ENCODE measurements around the gene URI1.
A peak's percentile ranks its signal among the peaks of the same experiment; 100 is the strongest.
"Not testable (repeated sequence)": the region's sequence is repeated elsewhere in the genome, so short reads cannot be mapped to it uniquely, and the experiment has no call there.

URI1 gene

GRCh38 chr19:29953352-29954247 is 11.6 kb downstream of the URI1 start:
- no peaks in the 10 kb centered on the region for H3K4me1 ChIP-seq (ENCODE audit: control insufficient read depth, insufficient read depth, low read length, unreplicated experiment)
- no peaks in the 10 kb centered on the region for H3K27me3 ChIP-seq (ENCODE audit: insufficient read depth, low read length)
- no peak overlapping the region for H3K27ac ChIP-seq (ENCODE audit: low read depth, low read length)
- no peaks in the 10 kb centered on the region for H3K36me3 ChIP-seq (ENCODE audit: insufficient read depth, low read length)
- no peak overlapping the region for H2AFZ ChIP-seq (ENCODE audit: low read length, unreplicated experiment)
- H3K4me3 ChIP-seq (ENCODE audit: low read depth, low read length): no peak overlapping the region
- peaks cover 37% of the 10 kb centered on the region for H3K79me2 ChIP-seq (ENCODE audit: control insufficient read depth, insufficient read depth, low read length, unreplicated experiment)

GRCh38 chr19:29956855-29957254 is 14.8 kb downstream of the URI1 start:
- no peak overlapping the region for H3K27ac ChIP-seq (ENCODE audit: low read depth, low read length)
- no peaks in the 10 kb centered on the region for H3K36me3 ChIP-seq (ENCODE audit: insufficient read depth, low read length)
- H2AFZ ChIP-seq (ENCODE audit: low read length, unreplicated experiment): no peak overlapping the region
- no peak overlapping the region for H3K4me3 ChIP-seq (ENCODE audit: low read depth, low read length)
- no peaks in the 10 kb centered on the region for H3K27me3 ChIP-seq (ENCODE audit: insufficient read depth, low read length)
- H3K79me2 ChIP-seq (ENCODE audit: control insufficient read depth, insufficient read depth, low read length, unreplicated experiment): peaks cover 41% of the 10 kb centered on the region
- no peaks in the 10 kb centered on the region for H3K4me1 ChIP-seq (ENCODE audit: control insufficient read depth, insufficient read depth, low read length, unreplicated experiment)

GRCh38 chr19:29961311-29961710 is 19.3 kb downstream of the URI1 start:
- Histone ChIP-seq H3K79me2 (ENCODE audit: control insufficient read depth, insufficient read depth, low read length, unreplicated experiment) (peaks cover 69% of the 10 kb centered on the region), H3K4me1 (ENCODE audit: control insufficient read depth, insufficient read depth, low read length, unreplicated experiment) (peaks cover 18% of the 10 kb centered on the region), H3K27ac (ENCODE audit: low read depth, low read length) (no peak overlapping the region)

GRCh38 chr19:29962793-29963192 is 20.8 kb downstream of the URI1 start:
- H3K27ac ChIP-seq (ENCODE audit: low read depth, low read length): no peak overlapping the region
- no peaks in the 10 kb centered on the region for H3K27me3 ChIP-seq (ENCODE audit: insufficient read depth, low read length)
- H3K4me1 ChIP-seq (ENCODE audit: control insufficient read depth, insufficient read depth, low read length, unreplicated experiment): peaks cover 32% of the 10 kb centered on the region

More at GRCh38 chr19:29961311-29961710, 19.3 kb downstream of the URI1 start:
- Histone ChIP-seq H3K27me3 (ENCODE audit: insufficient read depth, low read length) (no peaks in the 10 kb centered on the region), H2AFZ (ENCODE audit: low read length, unreplicated experiment) (no peak overlapping the region), H3K36me3 (ENCODE audit: insufficient read depth, low read length) (no peaks in the 10 kb centered on the region), H3K4me3 (ENCODE audit: low read depth, low read length) (no peak overlapping the region)

GRCh38 chr19:29963576-29963975 is 21.5 kb downstream of the URI1 start:
- H3K79me2 ChIP-seq (ENCODE audit: control insufficient read depth, insufficient read depth, low read length, unreplicated experiment): peaks cover 76% of the 10 kb centered on the region
- H3K4me1 ChIP-seq (ENCODE audit: control insufficient read depth, insufficient read depth, low read length, unreplicated experiment): peaks cover 34% of the 10 kb centered on the region
- H3K4me3 ChIP-seq (ENCODE audit: low read depth, low read length): no peak overlapping the region
- H3K27me3 ChIP-seq (ENCODE audit: insufficient read depth, low read length): no peaks in the 10 kb centered on the region
- no peaks in the 10 kb centered on the region for H3K36me3 ChIP-seq (ENCODE audit: insufficient read depth, low read length)
- no peak overlapping the region for H2AFZ ChIP-seq (ENCODE audit: low read length, unreplicated experiment)
- no peak overlapping the region for H3K27ac ChIP-seq (ENCODE audit: low read depth, low read length)

More at GRCh38 chr19:29962793-29963192, 20.8 kb downstream of the URI1 start:
- Histone ChIP-seq H3K79me2 (ENCODE audit: control insufficient read depth, insufficient read depth, low read length, unreplicated experiment) (peaks cover 77% of the 10 kb centered on the region), H2AFZ (ENCODE audit: low read length, unreplicated experiment) (no peak overlapping the region), H3K36me3 (ENCODE audit: insufficient read depth, low read length) (no peaks in the 10 kb centered on the region), H3K4me3 (ENCODE audit: low read depth, low read length) (no peak overlapping the region)

GRCh38 chr19:29964171-29964570 is 22.1 kb downstream of the URI1 start:
- Histone ChIP-seq H3K4me3 (ENCODE audit: low read depth, low read length) (no peak overlapping the region), H2AFZ (ENCODE audit: low read length, unreplicated experiment) (no peak overlapping the region), H3K4me1 (ENCODE audit: control insufficient read depth, insufficient read depth, low read length, unreplicated experiment) (peaks cover 34% of the 10 kb centered on the region), H3K79me2 (ENCODE audit: control insufficient read depth, insufficient read depth, low read length, unreplicated experiment) (peaks cover 74% of the 10 kb centered on the region), H3K36me3 (ENCODE audit: insufficient read depth, low read length) (no peaks in the 10 kb centered on the region), H3K27me3 (ENCODE audit: insufficient read depth, low read length) (no peaks in the 10 kb centered on the region), H3K27ac (ENCODE audit: low read depth, low read length) (no peak overlapping the region)

GRCh38 chr19:29965492-29965891 is 23.5 kb downstream of the URI1 start:
- Histone ChIP-seq H3K4me3 (ENCODE audit: low read depth, low read length) (peak overlapping the region; percentile 25), H3K27me3 (ENCODE audit: insufficient read depth, low read length) (no peaks in the 10 kb centered on the region), H3K36me3 (ENCODE audit: insufficient read depth, low read length) (no peaks in the 10 kb centered on the region), H2AFZ (ENCODE audit: low read length, unreplicated experiment) (no peak overlapping the region), H3K27ac (ENCODE audit: low read depth, low read length) (peak overlapping the region; percentile 29), H3K79me2 (ENCODE audit: control insufficient read depth, insufficient read depth, low read length, unreplicated experiment) (peaks cover 71% of the 10 kb centered on the region), H3K4me1 (ENCODE audit: control insufficient read depth, insufficient read depth, low read length, unreplicated experiment) (peaks cover 34% of the 10 kb centered on the region)

- peak overlapping the region; percentile 42; the same call in 1 of the 2 replicates for H3K27ac ChIP-seq (ENCODE audit: low read depth, low read length)
- H3K4me3 ChIP-seq (ENCODE audit: low read depth, low read length): peak overlapping the region; percentile 20; the same call in 1 of the 2 replicates
- H3K27me3 ChIP-seq (ENCODE audit: insufficient read depth, low read length); H3K36me3 ChIP-seq (ENCODE audit: insufficient read depth, low read length); H2AFZ ChIP-seq (ENCODE audit: low read length, unreplicated experiment): not testable (repeated sequence)
- peaks cover 74% of the 10 kb centered on the region for H3K79me2 ChIP-seq (ENCODE audit: control insufficient read depth, insufficient read depth, low read length, unreplicated experiment)
- H3K4me1 ChIP-seq (ENCODE audit: control insufficient read depth, insufficient read depth, low read length, unreplicated experiment): peaks cover 36% of the 10 kb centered on the region
Observed at GRCh38 chr19:29966142-29966541, 24.1 kb downstream of the URI1 start.

GRCh38 chr19:29966588-29967249 is 24.7 kb downstream of the URI1 start:
- Histone ChIP-seq H3K4me3 (ENCODE audit: low read depth, low read length) (0 out of 2 replicates have a peak overlapping the region, but pooled peaks have one; percentile 20), H2AFZ (ENCODE audit: low read length, unreplicated experiment) (no peak overlapping the region), H3K4me1 (ENCODE audit: control insufficient read depth, insufficient read depth, low read length, unreplicated experiment) (peaks cover 36% of the 10 kb centered on the region), H3K36me3 (ENCODE audit: insufficient read depth, low read length) (no peaks in the 10 kb centered on the region), H3K27me3 (ENCODE audit: insufficient read depth, low read length) (no peaks in the 10 kb centered on the region), H3K79me2 (ENCODE audit: control insufficient read depth, insufficient read depth, low read length, unreplicated experiment) (peaks cover 76% of the 10 kb centered on the region), H3K27ac (ENCODE audit: low read depth, low read length) (peak overlapping the region; percentile 42)

- H3K27me3 ChIP-seq (ENCODE audit: insufficient read depth, low read length): no peaks in the 10 kb centered on the region
- H3K27ac ChIP-seq (ENCODE audit: low read depth, low read length): no peak overlapping the region
- peaks cover 36% of the 10 kb centered on the region for H3K4me1 ChIP-seq (ENCODE audit: control insufficient read depth, insufficient read depth, low read length, unreplicated experiment)
Observed at GRCh38 chr19:29967623-29968022, 25.6 kb downstream of the URI1 start.

More at GRCh38 chr19:29967623-29968022, 25.6 kb downstream of the URI1 start:
- H3K4me3 ChIP-seq (ENCODE audit: low read depth, low read length): no peak overlapping the region
- H3K36me3 ChIP-seq (ENCODE audit: insufficient read depth, low read length): no peaks in the 10 kb centered on the region
- no peak overlapping the region for H2AFZ ChIP-seq (ENCODE audit: low read length, unreplicated experiment)
- peaks cover 81% of the 10 kb centered on the region for H3K79me2 ChIP-seq (ENCODE audit: control insufficient read depth, insufficient read depth, low read length, unreplicated experiment)
